PC-9 (cell line): ENCODE data around the gene LRP8. TPM values are rescaled to one million over a fixed set of nuclear protein-coding genes. Genes with fewer than 3 reads are reported as not detected.

Experiments
- BruUV-seq: library from RNA; stranded (reverse); fragments of 400-500 nt; replicated peaks from 2 replicates; lab custom pipeline; 2021; lab: Mats Ljungman, UMichigan
- CTCF ChIA-PET: fragments of 300-600 bp; sonication (Branson Sonifier 250); formaldehyde crosslinking; loops from one replicate; lab custom pipeline; 2022; ENCODE audit warnings: antibody characterized with exemption; lab: Charles Lee
- POLR2A ChIA-PET: fragments of 300-600 bp; sonication (Branson Sonifier 250); formaldehyde crosslinking; loops from one replicate; lab custom pipeline; 2022; ENCODE audit warnings: antibody characterized with exemption; ENCODE audit not compliant: unreplicated experiment; lab: Charles Lee
- DNase-seq, 2 experiments: peaks; one replicate each; pipeline versions ENCODE4 v3.0.0 to v3.0.0-alpha.2; 2015 to 2022; ENCODE audit warnings: mixed read lengths in 1 of 2
- H2AFZ ChIP-seq: fragments of 200-600 bp; sonication (generic); 2 replicates; pipeline ENCODE4 v1.8.1; 2017; ENCODE audit warnings: antibody characterized with exemption
- H3F3A ChIP-seq: fragments of 200-600 bp; sonication (generic); 2 replicates; pipeline ENCODE4 v1.8.1; 2017; ENCODE audit warnings: antibody characterized with exemption, mild to moderate bottlenecking, low read depth; ENCODE audit not compliant: insufficient read depth
- H3K27ac ChIP-seq: fragments of 200-600 bp; sonication (generic); 2 replicates; pipeline ENCODE4 v1.6.1; 2016; ENCODE audit warnings: mixed run types
- H3K27me3 ChIP-seq: fragments of 200-600 bp; sonication (generic); 2 replicates; pipeline ENCODE4 v1.6.1; 2016; ENCODE audit warnings: low read depth, mixed run types; ENCODE audit not compliant: insufficient read depth
- H3K36me3 ChIP-seq: fragments of 200-600 bp; sonication (generic); 2 replicates; pipeline ENCODE4 v1.6.1; 2016; ENCODE audit warnings: low read depth, mixed run types
- H3K4me1 ChIP-seq: fragments of 200-600 bp; sonication (generic); replicated peaks from 2 replicates; pipeline ENCODE4 v1.6.1; 2016; ENCODE audit warnings: mixed run types; ENCODE audit not compliant: insufficient read depth
- H3K4me2 ChIP-seq: fragments of 200-600 bp; sonication (generic); 2 replicates; pipeline ENCODE4 v1.6.1; 2017; ENCODE audit warnings: mixed run types
- H3K4me3 ChIP-seq: fragments of 200-600 bp; sonication (generic); 2 replicates; pipeline ENCODE4 v1.6.1; 2016; ENCODE audit warnings: mixed run types
- H3K79me2 ChIP-seq: fragments of 200-600 bp; sonication (generic); 2 replicates; pipeline ENCODE4 v1.6.1; 2017; ENCODE audit warnings: low read depth, mixed run types
- H3K9me2 ChIP-seq: fragments of 200-600 bp; sonication (generic); 2 replicates; pipeline ENCODE4 v1.8.1; 2017; ENCODE audit warnings: mild to moderate bottlenecking; ENCODE audit not compliant: insufficient read depth
- H3K9me3 ChIP-seq: fragments of 200-600 bp; sonication (generic); 2 replicates; pipeline ENCODE4 v1.8.1; 2016; ENCODE audit warnings: low read depth; ENCODE audit not compliant: insufficient read depth
- H4K20me1 ChIP-seq: fragments of 200-600 bp; sonication (generic); 2 replicates; pipeline ENCODE4 v1.8.1; 2017; ENCODE audit not compliant: insufficient read depth
- EZH2 ChIP-seq: fragments of 200-600 bp; sonication (generic); IDR thresholded peaks from 2 replicates; pipeline ENCODE4 v1.8.0; 2017; ENCODE audit warnings: antibody characterized with exemption, low read depth
- intact Hi-C: fragments of 100-400 bp; cut with micrococcal nuclease; formaldehyde crosslinking; loops from one replicate; pipeline ENCODE4 v1.10.0; 2022; ENCODE audit not compliant: unreplicated experiment
- total RNA-seq: library from RNA; stranded (reverse); gene quantifications from 2 replicates; pipeline ENCODE4 v1.2.3, GENCODE V29; 2021
- TF ChIP-seq, protein P1 (sequence below): fragments of 200-600 bp; sonication (generic); conservative IDR thresholded peaks from 2 replicates; pipeline ENCODE4 v1.6.1; 2017; ENCODE audit warnings: mixed run types, antibody characterized with exemption, mild to moderate bottlenecking, moderate library complexity

The LRP8 gene
- total RNA-seq, 1 experiment from 2014 or later, result 85.3 TPM

DNA sequence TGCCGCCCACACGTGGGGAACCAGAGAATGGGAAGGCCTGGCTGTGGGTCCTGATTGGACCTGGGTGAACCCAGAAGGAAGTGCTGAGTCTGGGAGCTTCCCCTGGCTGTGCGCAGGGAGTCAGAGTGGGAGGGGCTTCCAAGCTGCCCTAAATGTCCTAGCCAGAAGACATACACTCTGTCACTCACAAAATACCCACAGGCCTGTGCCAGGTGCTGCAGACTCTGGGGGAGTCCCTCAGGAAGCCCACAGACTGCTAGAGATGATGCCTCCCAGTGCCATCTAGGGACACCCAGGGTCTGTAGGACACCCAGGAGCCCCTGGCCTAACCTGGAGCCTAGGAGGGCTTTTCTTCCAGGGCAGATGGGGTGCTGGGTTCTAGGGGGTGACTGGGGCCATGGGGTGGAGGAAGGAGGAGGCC, 33.7 kb upstream of the LRP8 start:
- Histone ChIP-seq H3K9me2 (no peaks in the 10 kb centered on the region), H3K27ac (no peak overlapping the region), H3K27me3 (no peaks in the 10 kb centered on the region; the same call in 1 of the 2 replicates), H3K4me1 (no peaks in the 10 kb centered on the region), H3K9me3 (peaks cover 8% of the 10 kb centered on the region; the same call in 1 of the 2 replicates), H3K36me3 (no peaks in the 10 kb centered on the region), H3F3A (no peaks in the 10 kb centered on the region), H3K4me2 (no peak overlapping the region), H3K4me3 (no peak overlapping the region), H2AFZ (no peak overlapping the region), H4K20me1 (no peaks in the 10 kb centered on the region), H3K79me2 (no peaks in the 10 kb centered on the region)
- CTCF ChIA-PET, result no interaction called here
- no TSS peak for BruUV-seq
- POLR2A ChIA-PET, result no interaction called here
- DNase-seq, result no peak
- intact Hi-C loops, result no loop called here
- no peak for TF ChIP-seq EZH2
- TF ChIP-seq, protein P1, sequence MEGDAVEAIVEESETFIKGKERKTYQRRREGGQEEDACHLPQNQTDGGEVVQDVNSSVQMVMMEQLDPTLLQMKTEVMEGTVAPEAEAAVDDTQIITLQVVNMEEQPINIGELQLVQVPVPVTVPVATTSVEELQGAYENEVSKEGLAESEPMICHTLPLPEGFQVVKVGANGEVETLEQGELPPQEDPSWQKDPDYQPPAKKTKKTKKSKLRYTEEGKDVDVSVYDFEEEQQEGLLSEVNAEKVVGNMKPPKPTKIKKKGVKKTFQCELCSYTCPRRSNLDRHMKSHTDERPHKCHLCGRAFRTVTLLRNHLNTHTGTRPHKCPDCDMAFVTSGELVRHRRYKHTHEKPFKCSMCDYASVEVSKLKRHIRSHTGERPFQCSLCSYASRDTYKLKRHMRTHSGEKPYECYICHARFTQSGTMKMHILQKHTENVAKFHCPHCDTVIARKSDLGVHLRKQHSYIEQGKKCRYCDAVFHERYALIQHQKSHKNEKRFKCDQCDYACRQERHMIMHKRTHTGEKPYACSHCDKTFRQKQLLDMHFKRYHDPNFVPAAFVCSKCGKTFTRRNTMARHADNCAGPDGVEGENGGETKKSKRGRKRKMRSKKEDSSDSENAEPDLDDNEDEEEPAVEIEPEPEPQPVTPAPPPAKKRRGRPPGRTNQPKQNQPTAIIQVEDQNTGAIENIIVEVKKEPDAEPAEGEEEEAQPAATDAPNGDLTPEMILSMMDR, result no peak

- ChIA-PET CTCF (no interaction called here), POLR2A (interaction anchor here (0.5 kb wide), 1 partner anchor 268 kb away, joined by 3 read pairs; no protein-coding TSS in a partner anchor)
- BruUV-seq, result no TSS peak
- no peak overlapping the region for H3K4me2 ChIP-seq
- intact Hi-C loops, result no loop called here
- no peak overlapping the region for H2AFZ ChIP-seq
- no peaks in the 10 kb centered on the region for H4K20me1 ChIP-seq
- peaks cover 14% of the 10 kb centered on the region; the same call in 1 of the 2 replicates for H3K9me3 ChIP-seq
- no peaks in the 10 kb centered on the region; the same call in 1 of the 2 replicates for H3K27me3 ChIP-seq
- no peak overlapping the region for H3K27ac ChIP-seq
- no peaks in the 10 kb centered on the region for H3F3A ChIP-seq
- no peaks in the 10 kb centered on the region for H3K79me2 ChIP-seq
- TF ChIP-seq EZH2, result no peak
- TF ChIP-seq, protein P1, result no peak
- H3K36me3 ChIP-seq, result no peaks in the 10 kb centered on the region
- DNase-seq, result no peak
- no peak overlapping the region for H3K4me3 ChIP-seq
- no peaks in the 10 kb centered on the region for H3K9me2 ChIP-seq
- no peaks in the 10 kb centered on the region for H3K4me1 ChIP-seq
These were observed 32.0 kb upstream of the LRP8 start for GRCh38 chr1:53359934-53360276.

GRCh38 chr1:53359225-53359933, 31.5 kb upstream of the LRP8 start:
- TF ChIP-seq, protein P1, result no peak
- no peak for TF ChIP-seq EZH2
- POLR2A ChIA-PET, result no interaction called here
- H3K4me3 ChIP-seq, result no peak overlapping the region
- no peaks in the 10 kb centered on the region for H3K4me1 ChIP-seq
- CTCF ChIA-PET, result no interaction called here
- intact Hi-C loops, result no loop called here
- no peaks in the 10 kb centered on the region for H3K36me3 ChIP-seq
- no peak for DNase-seq
- no peaks in the 10 kb centered on the region for H3F3A ChIP-seq
- no peak overlapping the region for H3K4me2 ChIP-seq
- H3K9me3 ChIP-seq, result peaks cover 14% of the 10 kb centered on the region; the same call in 1 of the 2 replicates
- no peaks in the 10 kb centered on the region; the same call in 1 of the 2 replicates for H3K27me3 ChIP-seq
- no peak overlapping the region for H2AFZ ChIP-seq
- H3K27ac ChIP-seq, result no peak overlapping the region
- no TSS peak for BruUV-seq
- H3K79me2 ChIP-seq, result no peaks in the 10 kb centered on the region
- no peaks in the 10 kb centered on the region for H3K9me2 ChIP-seq
- H4K20me1 ChIP-seq, result no peaks in the 10 kb centered on the region
